NCI-H2196 treated with DMSO at 0.1 percent for 48 hours (cell line): ENCODE data around the gene POU6F2.

Experiments used
- DNase-seq: peaks from one replicate; lab custom pipeline; 2025; ENCODE audit not compliant: unreplicated experiment; lab: John Stamatoyannopoulos, UW

The POU6F2 gene

GRCh38 chr7:39247576-39247975, 269.9 kb downstream of the POU6F2 start:
- no peak for DNase-seq

DNA sequence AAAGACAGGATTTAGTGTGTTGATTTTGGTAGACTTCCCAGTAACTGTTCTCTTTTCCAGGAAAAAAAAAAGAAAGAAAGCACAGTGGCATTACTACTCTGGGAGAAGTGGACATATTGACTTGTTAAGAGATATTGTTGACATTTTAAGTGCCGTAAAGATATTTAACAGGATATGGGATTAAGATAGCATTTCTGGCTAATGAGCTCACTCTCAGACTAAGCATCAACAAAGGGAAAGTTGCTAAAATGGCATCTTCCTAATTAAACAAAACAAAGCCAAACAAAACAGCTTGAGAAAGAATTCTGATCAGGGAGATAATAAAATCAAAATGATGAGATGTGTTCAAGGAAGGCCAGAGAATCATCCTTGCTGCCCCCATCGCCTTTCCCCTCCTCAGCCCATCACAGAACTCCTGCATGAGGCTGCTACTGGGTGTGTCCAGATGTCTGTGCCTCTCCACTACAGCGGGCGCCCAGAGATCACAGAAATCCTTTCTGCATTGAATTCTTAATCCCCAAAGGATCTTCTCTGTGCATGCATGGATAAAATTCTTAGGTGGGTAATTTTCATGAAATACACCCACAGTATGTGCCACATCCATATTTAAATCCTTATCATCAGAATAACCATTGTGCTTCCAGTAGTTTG, 270.5 kb downstream of the POU6F2 start:
- no peak for DNase-seq

- DNase-seq = no peak
These were observed 271.0 kb downstream of the POU6F2 start for GRCh38 chr7:39248692-39249090.

DNA sequence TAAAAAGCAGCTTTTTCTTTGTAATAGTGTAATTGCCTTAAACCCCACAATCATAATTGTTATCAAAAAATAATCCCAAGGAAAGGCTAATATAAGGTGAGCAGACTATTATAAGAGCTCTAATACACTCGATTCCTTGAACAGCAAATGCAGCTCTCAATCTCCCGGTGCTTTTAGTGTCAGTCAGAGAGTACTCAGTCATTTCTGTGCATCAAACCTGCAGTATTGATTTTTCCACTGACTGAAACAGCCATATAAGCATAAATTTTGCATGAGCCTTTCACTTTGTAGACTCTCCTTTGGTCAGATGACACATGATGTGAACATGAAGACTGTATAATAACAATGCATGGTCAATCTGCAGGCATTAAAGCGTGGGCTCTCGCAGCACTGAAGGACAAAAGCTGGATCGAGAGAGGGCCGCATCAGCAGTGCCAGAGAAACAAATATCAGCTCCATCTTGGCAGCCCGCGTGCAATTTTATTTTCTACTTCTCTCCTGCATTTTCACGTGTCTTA, 272.0 kb downstream of the POU6F2 start:
- DNase-seq = no peak

DNA sequence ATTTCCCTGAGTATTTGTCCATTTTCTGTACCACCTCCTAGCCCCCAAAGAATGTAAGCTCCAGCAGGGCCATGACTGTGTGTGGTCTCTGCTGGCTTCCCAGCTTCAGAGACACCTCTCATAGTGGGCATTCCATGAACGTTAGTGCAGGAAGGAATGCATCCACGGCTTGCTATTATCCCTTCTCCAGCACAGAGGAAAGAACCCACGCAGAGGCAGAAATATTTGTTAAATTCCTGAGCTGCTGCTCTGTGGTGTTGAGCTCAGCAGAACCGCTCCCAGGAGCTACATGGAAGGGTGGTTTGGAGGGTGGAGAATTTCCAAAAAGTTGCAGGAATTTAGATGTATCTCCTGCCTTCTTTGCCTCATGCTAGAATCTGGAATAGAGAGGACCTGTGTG, 275.2 kb downstream of the POU6F2 start:
- DNase-seq = no peak

- DNase-seq = no peak
These were observed 281.8 kb downstream of the POU6F2 start for GRCh38 chr7:39259391-39260003.

GRCh38 chr7:39260279-39260844, 282.7 kb downstream of the POU6F2 start:
- DNase-seq = no peak

- no peak for DNase-seq
These were observed 284.1 kb downstream of the POU6F2 start for GRCh38 chr7:39261771-39262170.

DNA sequence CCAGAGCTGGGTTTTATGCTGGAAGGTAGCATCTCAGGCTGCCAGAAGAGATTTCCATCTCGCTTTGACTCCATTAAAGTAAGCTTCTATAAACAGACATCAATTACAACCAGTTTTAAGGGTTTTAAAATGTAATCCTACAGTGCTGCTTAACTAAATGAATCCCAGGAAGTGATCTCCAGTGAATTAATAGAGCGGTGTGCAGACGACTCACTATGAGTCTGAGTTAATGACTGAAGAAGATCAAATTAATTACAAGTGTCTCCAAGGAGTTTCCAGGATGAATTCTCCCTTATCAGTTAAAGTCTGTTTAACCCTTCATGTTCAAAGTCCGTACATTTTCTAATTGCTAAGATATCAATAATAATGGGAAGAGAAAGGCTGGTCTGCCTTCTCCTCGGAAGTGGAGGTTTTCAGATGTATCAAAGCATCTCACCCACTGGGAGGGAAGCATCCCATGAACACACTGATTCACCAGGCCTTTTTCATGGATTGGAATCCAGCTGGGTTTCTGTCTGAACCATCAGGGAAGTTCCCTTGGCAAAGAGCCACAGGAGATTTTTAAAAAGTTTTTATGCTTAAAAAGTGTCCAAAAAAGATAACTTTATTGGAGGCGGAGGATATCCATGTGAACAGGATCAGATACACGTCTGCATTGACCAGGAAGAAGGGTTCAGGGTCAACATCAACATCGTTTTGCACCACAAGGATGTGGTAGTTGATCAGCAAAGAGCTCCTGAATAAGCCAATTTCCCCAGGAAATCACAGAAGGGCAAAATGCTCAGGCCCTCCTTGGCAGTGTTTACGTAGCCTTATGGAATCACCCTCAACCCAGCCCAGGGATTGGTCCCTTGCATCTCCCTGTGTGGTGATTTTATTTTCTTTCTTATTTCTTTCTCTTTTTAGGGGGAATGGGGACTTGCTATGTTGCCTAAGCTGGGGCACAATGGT, 288.2 kb downstream of the POU6F2 start:
- DNase-seq = no peak

DNA sequence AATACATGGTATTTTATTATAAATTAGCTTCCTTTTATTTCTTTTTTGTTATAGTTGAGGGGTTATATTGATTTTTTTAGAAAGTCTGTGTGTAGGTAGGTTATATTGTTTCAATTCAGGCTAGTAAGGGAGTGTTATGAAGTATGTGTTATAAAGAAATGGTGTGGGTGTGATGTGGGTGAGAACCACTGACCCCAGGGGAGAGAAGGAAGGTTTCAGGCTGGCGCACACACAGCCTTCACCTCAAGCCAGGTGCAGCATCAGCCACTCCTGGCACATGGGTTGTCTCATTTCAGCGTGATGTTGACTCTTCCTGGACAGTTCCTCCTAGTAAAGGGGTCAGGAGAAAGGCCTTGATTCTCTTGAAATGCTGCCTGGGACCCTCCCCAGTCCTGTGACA, 291.3 kb downstream of the POU6F2 start:
- no peak for DNase-seq

DNA sequence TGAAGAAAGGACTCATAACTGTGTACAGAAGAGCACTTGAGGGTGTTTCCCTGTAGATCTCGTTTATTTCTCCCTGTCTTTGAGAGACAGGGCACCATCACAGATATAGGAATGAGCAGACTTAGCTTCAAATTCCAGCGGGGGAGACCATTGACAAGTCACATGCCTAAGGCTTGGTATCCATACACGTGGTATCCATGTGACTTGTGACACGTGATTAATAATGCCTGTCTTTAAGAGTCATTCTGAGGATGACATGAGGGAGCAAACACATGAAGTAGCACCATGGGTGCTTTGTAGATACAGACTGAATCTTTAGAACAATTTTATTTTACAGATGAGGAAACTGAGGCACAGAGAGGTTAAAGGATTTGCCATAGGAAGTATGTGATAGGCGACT, 292.3 kb downstream of the POU6F2 start:
- DNase-seq = no peak

GRCh38 chr7:39271402-39271801, 293.7 kb downstream of the POU6F2 start:
- no peak for DNase-seq

DNA sequence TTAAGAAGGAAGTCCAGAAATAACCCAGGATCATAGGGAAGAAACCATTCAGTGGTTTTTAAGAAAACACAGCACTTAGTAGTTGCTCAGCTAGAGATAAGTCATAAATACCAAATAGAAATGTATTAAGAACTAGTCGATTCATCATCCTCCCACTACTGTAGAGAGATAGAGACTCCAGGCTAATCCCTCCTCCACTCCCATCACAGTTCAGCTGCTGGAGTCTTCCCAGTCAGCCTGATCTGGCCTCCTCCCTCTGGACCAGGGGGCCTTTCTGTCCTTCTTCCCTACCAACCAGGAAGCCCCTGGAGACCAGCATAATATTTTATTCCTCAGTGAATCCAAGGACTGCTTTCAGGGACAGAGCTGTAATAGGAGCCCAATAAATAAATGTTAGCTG, 294.4 kb downstream of the POU6F2 start:
- DNase-seq = no peak

GRCh38 chr7:39272691-39273090, 295.0 kb downstream of the POU6F2 start:
- DNase-seq = no peak

DNA sequence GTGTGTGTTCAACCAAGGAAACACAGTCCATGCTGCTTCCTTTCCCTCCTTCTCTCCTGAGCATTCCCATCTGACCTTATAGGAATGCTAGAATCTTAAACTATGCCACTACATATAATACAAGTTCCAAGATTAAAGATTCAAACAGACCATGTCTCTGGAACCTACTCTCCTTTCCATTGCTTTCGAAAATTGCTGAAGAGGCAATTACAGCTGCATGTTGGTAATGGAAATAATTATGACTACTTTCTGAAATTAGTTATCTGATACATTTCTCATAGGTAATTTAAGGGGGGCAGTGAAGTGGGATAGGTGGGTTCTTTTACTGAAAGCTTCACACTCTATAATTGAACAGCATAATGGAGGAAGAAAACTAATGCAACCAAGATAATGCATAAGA, 302.6 kb downstream of the POU6F2 start:
- DNase-seq = no peak

- no peak for DNase-seq
These were observed 307.5 kb downstream of the POU6F2 start for GRCh38 chr7:39285256-39285655.

GRCh38 chr7:39288303-39288702, 310.6 kb downstream of the POU6F2 start:
- no peak for DNase-seq

- DNase-seq = no peak
These were observed 314.1 kb downstream of the POU6F2 start for GRCh38 chr7:39291628-39292410.

DNA sequence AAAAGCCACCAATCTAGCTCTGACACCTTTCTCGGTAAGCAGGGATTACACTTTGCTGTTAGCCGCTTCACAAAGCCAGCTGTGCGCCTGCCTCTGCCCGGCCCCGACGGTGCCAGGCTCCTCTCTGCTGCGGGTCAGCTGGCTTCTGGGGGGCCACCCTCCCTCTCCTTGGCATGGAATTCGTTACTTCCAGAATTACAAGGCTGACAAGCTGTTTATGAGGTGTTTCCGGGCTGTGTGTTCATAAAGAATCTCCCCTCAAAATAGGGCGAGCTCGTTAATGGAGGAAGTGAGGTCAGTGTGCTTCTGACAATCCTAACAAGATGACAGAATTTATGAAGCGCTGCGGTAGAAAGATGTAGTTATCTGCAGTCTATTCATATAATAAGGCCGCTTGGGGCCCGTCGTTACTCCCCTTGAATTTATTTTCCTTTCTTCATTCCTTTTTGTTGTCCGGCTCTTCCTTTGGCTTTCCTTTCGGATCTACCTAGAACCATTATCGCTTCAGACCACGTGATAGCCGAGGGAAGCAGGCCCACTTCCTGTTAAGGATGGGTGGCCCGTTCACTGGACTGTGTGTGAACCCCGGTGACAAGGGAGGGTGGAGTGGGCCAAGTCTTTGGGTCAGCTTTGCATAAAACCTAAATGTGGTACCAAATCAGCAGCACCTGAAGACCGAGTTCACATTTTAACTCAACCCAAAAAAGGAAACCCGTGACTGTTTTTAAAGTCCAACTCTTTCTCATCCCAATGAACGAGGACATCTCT, 315.5 kb downstream of the POU6F2 start:
- DNase-seq = no peak

GRCh38 chr7:39294022-39294421, 316.3 kb downstream of the POU6F2 start:
- DNase-seq = no peak
